ENCODE data around the gene PHF20.

The PHF20 gene

DNA sequence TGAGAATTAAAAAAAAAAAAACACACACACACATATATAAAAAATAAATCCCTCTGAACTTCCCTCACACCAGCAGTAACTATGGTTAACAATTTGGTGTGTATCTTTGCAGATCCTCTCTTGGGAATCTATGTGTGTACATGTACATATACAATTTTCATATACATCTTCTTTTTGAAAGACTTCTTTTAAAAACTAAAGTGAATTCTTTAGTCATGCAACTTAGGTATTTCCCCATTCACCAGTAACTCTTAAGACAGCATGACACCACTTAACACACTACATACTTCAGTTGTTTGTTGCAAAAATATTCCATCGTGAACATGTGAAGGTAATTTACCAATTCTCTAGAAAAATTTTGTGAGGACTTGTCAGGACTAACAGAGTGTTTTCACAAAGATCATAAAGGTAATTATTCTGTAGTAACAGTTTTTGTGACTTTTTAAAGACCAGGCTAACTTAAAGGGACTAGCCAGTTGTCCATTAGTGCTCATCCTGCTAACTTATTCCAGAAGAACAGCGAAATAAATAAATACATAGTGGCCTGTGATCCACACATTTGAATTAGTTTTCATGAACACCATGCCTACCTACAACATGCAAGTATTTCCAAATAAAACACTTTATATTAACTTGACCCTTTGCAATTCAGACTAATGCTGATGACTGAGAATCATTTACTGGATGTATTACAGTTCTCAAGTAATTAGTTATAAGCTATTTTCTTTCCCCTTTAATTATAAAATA lies 41.8 kb upstream of the PHF20 start:
- H3K4me3 ChIP-seq (ENCODE audit: low read depth, low read length), result no peak overlapping the region
- no peaks in the 10 kb centered on the region for H3K9me3 ChIP-seq (ENCODE audit: severe bottlenecking)
- peaks cover 100% of the 10 kb centered on the region for H3K36me3 ChIP-seq
- TF ChIP-seq, protein P1, sequence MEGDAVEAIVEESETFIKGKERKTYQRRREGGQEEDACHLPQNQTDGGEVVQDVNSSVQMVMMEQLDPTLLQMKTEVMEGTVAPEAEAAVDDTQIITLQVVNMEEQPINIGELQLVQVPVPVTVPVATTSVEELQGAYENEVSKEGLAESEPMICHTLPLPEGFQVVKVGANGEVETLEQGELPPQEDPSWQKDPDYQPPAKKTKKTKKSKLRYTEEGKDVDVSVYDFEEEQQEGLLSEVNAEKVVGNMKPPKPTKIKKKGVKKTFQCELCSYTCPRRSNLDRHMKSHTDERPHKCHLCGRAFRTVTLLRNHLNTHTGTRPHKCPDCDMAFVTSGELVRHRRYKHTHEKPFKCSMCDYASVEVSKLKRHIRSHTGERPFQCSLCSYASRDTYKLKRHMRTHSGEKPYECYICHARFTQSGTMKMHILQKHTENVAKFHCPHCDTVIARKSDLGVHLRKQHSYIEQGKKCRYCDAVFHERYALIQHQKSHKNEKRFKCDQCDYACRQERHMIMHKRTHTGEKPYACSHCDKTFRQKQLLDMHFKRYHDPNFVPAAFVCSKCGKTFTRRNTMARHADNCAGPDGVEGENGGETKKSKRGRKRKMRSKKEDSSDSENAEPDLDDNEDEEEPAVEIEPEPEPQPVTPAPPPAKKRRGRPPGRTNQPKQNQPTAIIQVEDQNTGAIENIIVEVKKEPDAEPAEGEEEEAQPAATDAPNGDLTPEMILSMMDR (IDR thresholded peaks at IDR 0.05; ENCODE audit: low read depth, low read length), result no peak
- H3K27ac ChIP-seq, result no peak overlapping the region
- no peak for DNase-seq
- no peaks in the 10 kb centered on the region for H3K27me3 ChIP-seq (ENCODE audit: insufficient read depth, low read depth, severe bottlenecking)

DNA sequence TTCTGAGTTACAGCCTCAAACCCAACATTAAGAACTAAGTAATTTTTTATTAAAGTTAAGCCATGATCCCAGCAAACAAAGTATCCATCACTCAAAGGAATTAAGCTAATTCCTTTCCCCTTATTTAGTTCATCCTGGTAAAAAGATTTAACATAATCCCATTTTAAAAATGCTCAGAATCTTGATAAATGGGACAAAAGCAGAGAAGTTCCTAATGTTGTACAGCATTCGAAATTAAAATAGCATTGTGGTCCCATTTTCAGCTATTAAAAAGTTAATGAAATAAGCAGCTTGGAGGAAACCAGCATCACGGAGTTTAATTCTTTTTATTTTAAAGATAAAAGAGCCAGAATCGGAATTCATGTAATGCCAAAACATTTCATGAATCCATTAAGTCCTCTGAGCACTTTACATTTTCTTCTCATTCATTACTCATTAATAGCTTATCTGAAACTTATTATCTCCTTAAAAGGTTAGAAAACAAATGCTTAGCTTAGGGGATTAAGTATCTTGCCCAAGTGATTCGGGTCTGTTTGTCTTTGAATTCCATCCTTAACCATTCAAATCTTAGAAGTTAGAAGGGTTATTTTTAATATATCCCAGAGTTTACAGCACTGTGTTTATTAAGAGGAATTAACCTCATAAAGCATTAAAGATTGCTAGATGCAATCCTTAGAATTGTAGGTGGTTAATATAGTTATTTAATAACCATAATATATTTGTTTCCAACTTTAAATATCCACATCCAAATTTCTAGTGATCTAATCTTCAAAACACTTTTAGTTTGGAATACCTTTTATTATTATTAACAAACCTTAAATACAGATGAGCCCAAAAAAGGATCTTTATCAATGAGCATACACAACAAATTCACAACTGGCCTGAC lies 41.0 kb upstream of the PHF20 start:
- peaks cover 100% of the 10 kb centered on the region for H3K36me3 ChIP-seq
- H3K4me3 ChIP-seq (ENCODE audit: low read depth, low read length), result no peak overlapping the region
- TF ChIP-seq, protein P1 (IDR thresholded peaks at IDR 0.05; ENCODE audit: low read depth, low read length), result no peak
- no peak overlapping the region for H3K27ac ChIP-seq
- no peaks in the 10 kb centered on the region for H3K9me3 ChIP-seq (ENCODE audit: severe bottlenecking)
- no peak for DNase-seq
- H3K27me3 ChIP-seq (ENCODE audit: insufficient read depth, low read depth, severe bottlenecking), result no peaks in the 10 kb centered on the region

DNA sequence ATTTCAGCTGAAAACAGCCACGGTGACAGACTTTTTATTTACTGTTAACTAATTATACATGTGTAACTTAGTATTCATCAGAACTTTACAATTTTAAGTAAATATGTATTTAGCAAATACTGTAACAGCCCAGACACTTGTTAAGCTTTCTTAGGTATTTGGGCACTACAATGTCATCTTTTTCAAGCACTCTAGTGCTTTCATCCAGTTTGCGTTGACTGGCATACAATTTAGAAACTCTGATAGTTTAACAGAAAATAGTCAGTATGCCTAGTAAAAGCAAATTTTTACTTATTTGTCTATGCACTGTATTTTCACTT lies 40.4 kb upstream of the PHF20 start:
- no peaks in the 10 kb centered on the region for H3K9me3 ChIP-seq (ENCODE audit: severe bottlenecking)
- DNase-seq, result no peak
- H3K27me3 ChIP-seq (ENCODE audit: insufficient read depth, low read depth, severe bottlenecking), result no peaks in the 10 kb centered on the region
- peaks cover 100% of the 10 kb centered on the region for H3K36me3 ChIP-seq
- H3K27ac ChIP-seq, result no peak overlapping the region
- TF ChIP-seq, protein P1 (IDR thresholded peaks at IDR 0.05; ENCODE audit: low read depth, low read length), result no peak
- no peak overlapping the region for H3K4me3 ChIP-seq (ENCODE audit: low read depth, low read length)

DNA sequence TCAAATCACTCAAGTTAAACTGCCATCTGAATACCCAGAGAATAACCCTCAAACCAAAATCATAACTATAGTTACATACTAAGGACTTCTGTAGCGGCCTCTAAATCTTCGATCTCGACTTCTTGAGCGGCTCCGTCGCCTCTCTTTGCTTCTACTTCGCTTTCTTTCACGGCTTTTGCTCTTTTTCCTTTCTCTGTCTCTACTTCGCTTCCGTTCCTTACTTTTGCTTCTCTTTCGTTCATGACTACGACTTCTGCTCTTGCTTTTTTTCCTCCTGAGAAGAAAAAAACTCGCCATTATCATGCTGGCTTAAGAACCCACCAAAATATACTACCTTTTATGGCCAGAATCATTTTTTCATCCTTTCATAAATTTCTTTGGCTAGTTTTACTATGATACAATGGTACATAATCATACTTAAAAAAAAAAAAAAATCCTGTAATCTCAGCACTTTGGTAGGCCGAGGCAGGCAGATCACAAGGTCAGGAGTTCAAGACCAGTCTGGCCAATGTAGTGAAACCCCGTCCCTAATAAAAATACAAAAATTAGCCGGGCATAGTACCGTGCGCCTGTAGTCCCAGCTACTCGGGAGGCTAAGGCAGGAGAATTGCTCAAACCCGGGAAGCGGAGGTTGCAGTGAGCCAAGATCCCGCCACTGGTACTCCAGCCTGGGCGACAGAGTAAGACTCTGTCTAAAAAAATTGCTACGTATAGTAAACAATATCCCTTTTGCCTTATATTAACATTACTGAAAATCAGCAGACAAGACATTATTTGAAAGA lies 39.8 kb upstream of the PHF20 start:
- DNase-seq, result no peak
- H3K36me3 ChIP-seq, result peaks cover 100% of the 10 kb centered on the region
- no peak overlapping the region for H3K4me3 ChIP-seq (ENCODE audit: low read depth, low read length)
- TF ChIP-seq, protein P1 (IDR thresholded peaks at IDR 0.05; ENCODE audit: low read depth, low read length), result no peak
- H3K9me3 ChIP-seq (ENCODE audit: severe bottlenecking), result no peaks in the 10 kb centered on the region
- H3K27ac ChIP-seq, result no peak overlapping the region
- H3K27me3 ChIP-seq (ENCODE audit: insufficient read depth, low read depth, severe bottlenecking), result no peaks in the 10 kb centered on the region

DNA sequence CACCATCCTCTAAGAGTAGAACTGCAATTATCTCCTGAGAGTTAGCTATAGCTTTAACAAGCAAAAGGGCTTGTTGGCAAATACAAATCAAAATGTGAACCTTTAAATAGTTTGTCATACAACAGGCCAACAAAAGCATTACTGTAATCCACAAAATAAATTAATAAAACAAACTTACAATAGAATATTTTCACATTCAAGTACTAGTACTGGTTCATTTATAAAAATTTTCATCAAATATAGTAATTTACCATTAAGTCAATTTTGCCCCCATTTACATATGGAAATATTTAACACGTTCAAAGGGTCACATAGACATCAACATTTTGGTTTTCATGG lies 39.2 kb upstream of the PHF20 start:
- H3K27ac ChIP-seq, result no peak overlapping the region
- H3K36me3 ChIP-seq, result peaks cover 100% of the 10 kb centered on the region
- DNase-seq, result no peak
- TF ChIP-seq, protein P1 (IDR thresholded peaks at IDR 0.05; ENCODE audit: low read depth, low read length), result no peak
- no peaks in the 10 kb centered on the region for H3K9me3 ChIP-seq (ENCODE audit: severe bottlenecking)
- no peak overlapping the region for H3K4me3 ChIP-seq (ENCODE audit: low read depth, low read length)
- H3K27me3 ChIP-seq (ENCODE audit: insufficient read depth, low read depth, severe bottlenecking), result no peaks in the 10 kb centered on the region
